Skeletal muscle cell (primary cell): ENCODE measurements around the gene USP33.
"Not testable (repeated sequence)": the region's sequence is repeated elsewhere in the genome, so short reads cannot be mapped to it uniquely, and the experiment has no call there.

Experiments used
- DNase-seq: peaks from one replicate; pipeline ENCODE4 v3.0.0-alpha.2; 2010; ENCODE audit warnings: low read depth
- H3K4me3 ChIP-seq: 2 replicates; pipeline ENCODE4 v1.5.1; 2011; ENCODE audit warnings: low read depth, mild to moderate bottlenecking, control low read depth, low read length, moderate library complexity

USP33 gene

GRCh38 chr1:77759071-77760028, at the start of gene USP33:
USP33 (minus strand) TSS chr1:77759852; CDS start chr1:77741697, 18,155 bp downstream.
- DNase-seq: peak; percentile 25
- peak within 1 kb of the TSS; percentile 84 for H3K4me3 ChIP-seq

- DNase-seq: no peak
- no peak overlapping the region for H3K4me3 ChIP-seq
These were observed 43.7 kb upstream of the USP33 start for GRCh38 chr1:77803371-77803770.

- no peak overlapping the region for H3K4me3 ChIP-seq
- DNase-seq: no peak
These were observed 42.4 kb upstream of the USP33 start for GRCh38 chr1:77802026-77802425.

- H3K4me3 ChIP-seq: no peak overlapping the region
- DNase-seq: no peak
These were observed 38.3 kb upstream of the USP33 start for GRCh38 chr1:77797991-77798390.

- H3K4me3 ChIP-seq: no peak overlapping the region
- peak; percentile 1 for DNase-seq
These were observed 37.2 kb upstream of the USP33 start for GRCh38 chr1:77796695-77797405.

GRCh38 chr1:77794550-77794949, 34.9 kb upstream of the USP33 start:
- no peak for DNase-seq
- H3K4me3 ChIP-seq: no peak overlapping the region

GRCh38 chr1:77786093-77786741, 26.6 kb upstream of the USP33 start:
- not testable (repeated sequence) for H3K4me3 ChIP-seq

GRCh38 chr1:77783141-77783540, 23.5 kb upstream of the USP33 start:
- no peak overlapping the region for H3K4me3 ChIP-seq
- no peak for DNase-seq

More at GRCh38 chr1:77786093-77786741, 26.6 kb upstream of the USP33 start:
- not testable (repeated sequence) for DNase-seq

- no peak for DNase-seq
- no peak overlapping the region for H3K4me3 ChIP-seq
These were observed 22.0 kb upstream of the USP33 start for GRCh38 chr1:77781683-77782082.

GRCh38 chr1:77779529-77780281, 20.1 kb upstream of the USP33 start, which contains the start of gene MIGA1:
MIGA1 (plus strand) TSS chr1:77779649; CDS start chr1:77783253, 3,604 bp downstream.
- H3K4me3 ChIP-seq: peak within 1 kb of the TSS; percentile 84
- peak; percentile 56 for DNase-seq

- DNase-seq: no peak
- H3K4me3 ChIP-seq: no peak overlapping the region
These were observed 16.5 kb upstream of the USP33 start for GRCh38 chr1:77776007-77776700.

GRCh38 chr1:77768006-77768405, 8.4 kb upstream of the USP33 start:
- H3K4me3 ChIP-seq: no peak overlapping the region
- no peak for DNase-seq

GRCh38 chr1:77762072-77762476, 2.4 kb upstream of the USP33 start:
- peak; percentile 43 for DNase-seq
- no peak overlapping the region for H3K4me3 ChIP-seq

GRCh38 chr1:77757603-77758002, 2.0 kb downstream of the USP33 start:
- peak; percentile 27 for DNase-seq
- H3K4me3 ChIP-seq: no peak overlapping the region

- no peak overlapping the region for H3K4me3 ChIP-seq
- DNase-seq: no peak
These were observed 2.5 kb downstream of the USP33 start for GRCh38 chr1:77757066-77757584.

- no peak overlapping the region for H3K4me3 ChIP-seq
- DNase-seq: no peak
These were observed 3.4 kb downstream of the USP33 start for GRCh38 chr1:77756052-77756754.

GRCh38 chr1:77749489-77749888, 10.2 kb downstream of the USP33 start:
- DNase-seq, H3K4me3 ChIP-seq: not testable (repeated sequence)

GRCh38 chr1:77744576-77744975, 15.1 kb downstream of the USP33 start:
- H3K4me3 ChIP-seq: no peak overlapping the region
- DNase-seq: no peak
